HG03378 (cell line): Measurements from ENCODE around the gene GNAQ.

Source experiments
- ATAC-seq: cut with Tn5 transposase; IDR thresholded peaks from one replicate; pipeline ENCODE4 v1.9.1; 2021; ENCODE audit warnings: mild to moderate bottlenecking, moderate library complexity; ENCODE audit not compliant: unreplicated experiment

GNAQ gene

GRCh38 chr9:77830618-77831285, 200.9 kb downstream of the GNAQ start:
- no peak for ATAC-seq

- ATAC-seq, result no peak
These were observed 202.2 kb downstream of the GNAQ start for GRCh38 chr9:77829420-77829819.

GRCh38 chr9:77827104-77827784, 204.4 kb downstream of the GNAQ start:
- peak; percentile 78 for ATAC-seq

- ATAC-seq, result no peak
These were observed 205.0 kb downstream of the GNAQ start for GRCh38 chr9:77826621-77827020.

GRCh38 chr9:77826116-77826515, 205.5 kb downstream of the GNAQ start:
- no peak for ATAC-seq

GRCh38 chr9:77825361-77825760, 206.2 kb downstream of the GNAQ start:
- no peak for ATAC-seq

- ATAC-seq, result no peak
These were observed 211.2 kb downstream of the GNAQ start for GRCh38 chr9:77820293-77820954.

- ATAC-seq, result no peak
These were observed 212.0 kb downstream of the GNAQ start for GRCh38 chr9:77819657-77820056.

- no peak for ATAC-seq
These were observed 213.9 kb downstream of the GNAQ start for GRCh38 chr9:77817590-77818311.

GRCh38 chr9:77816641-77817341, 214.8 kb downstream of the GNAQ start:
- ATAC-seq, result no peak

GRCh38 chr9:77815260-77815659, 216.4 kb downstream of the GNAQ start:
- ATAC-seq, result no peak

- ATAC-seq, result no peak
These were observed 219.8 kb downstream of the GNAQ start for GRCh38 chr9:77811832-77812231.

GRCh38 chr9:77810637-77811119, 220.9 kb downstream of the GNAQ start:
- no peak for ATAC-seq

- ATAC-seq, result no peak
These were observed 221.6 kb downstream of the GNAQ start for GRCh38 chr9:77810047-77810446.

- ATAC-seq, result no peak
These were observed 222.1 kb downstream of the GNAQ start for GRCh38 chr9:77809552-77809951.

GRCh38 chr9:77808751-77809081, 222.9 kb downstream of the GNAQ start:
- ATAC-seq, result no peak

- ATAC-seq, result no peak
These were observed 223.5 kb downstream of the GNAQ start for GRCh38 chr9:77807846-77808750.

- no peak for ATAC-seq
These were observed 224.3 kb downstream of the GNAQ start for GRCh38 chr9:77807281-77807683.

- ATAC-seq, result no peak
These were observed 224.9 kb downstream of the GNAQ start for GRCh38 chr9:77806741-77807140.

- ATAC-seq, result no peak
These were observed 225.8 kb downstream of the GNAQ start for GRCh38 chr9:77805810-77806209.
